Epithelial cell of proximal tubule (primary cell): ENCODE results near the gene WDFY1. TPM values are rescaled to one million over a fixed set of nuclear protein-coding genes. Genes with fewer than 3 reads are reported as not detected.

Experiments
- DNase-seq: peaks from one replicate; pipeline ENCODE4 v3.0.0-alpha.2; 2011; ENCODE audit warnings: low read depth
- H3K4me3 ChIP-seq: 2 replicates; pipeline ENCODE4 v1.5.1; 2011; ENCODE audit warnings: low read depth, mild to moderate bottlenecking, low read length
- total RNA-seq: library from RNA; depleted of rRNA; stranded (reverse); fragments of >200 nt; gene quantifications from 2 replicates; pipeline ENCODE4 v1.2.3, GENCODE V29; 2015
- TF ChIP-seq, protein P1 (sequence below): conservative IDR thresholded peaks from 2 replicates; pipeline ENCODE4 v1.5.1; 2012; ENCODE audit warnings: low read depth, mild to moderate bottlenecking, low read length

The WDFY1 gene
- total RNA-seq, 1 donor from 2014 or later: 27.5 TPM

DNA sequence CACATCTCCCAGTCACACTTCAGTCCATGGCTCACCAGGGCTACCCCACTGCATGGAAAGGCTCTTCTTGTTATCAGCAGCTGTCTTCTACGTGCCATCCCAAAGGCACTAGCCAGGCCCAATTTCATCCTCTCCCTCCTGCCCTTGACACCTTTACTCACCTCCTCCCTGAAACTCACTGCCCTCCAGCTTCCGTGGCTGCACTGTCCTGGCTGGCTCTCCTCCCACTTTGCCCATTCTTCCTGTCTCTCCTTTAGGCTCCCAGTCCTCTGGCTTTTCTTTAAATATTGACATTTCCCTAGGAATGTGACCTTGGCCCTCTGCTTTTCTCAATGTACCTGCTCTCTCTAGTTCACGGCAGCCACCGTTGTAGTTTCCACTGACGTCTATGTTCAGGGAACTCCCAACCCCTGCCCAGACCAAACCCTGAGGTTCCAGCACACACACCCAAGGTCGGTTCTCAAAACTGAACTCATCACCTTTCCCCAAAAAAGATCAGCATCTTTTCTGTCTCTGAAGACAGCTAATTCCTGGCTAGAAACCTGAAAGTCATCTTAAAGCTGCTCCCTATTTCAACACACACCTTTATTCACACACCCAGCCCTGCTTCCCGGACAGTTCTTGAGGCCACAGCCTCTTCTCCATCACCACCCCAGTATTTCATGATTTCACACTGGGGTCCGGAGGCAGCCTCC is 36.7 kb downstream of the WDFY1 start:
- H3K4me3 ChIP-seq: no peak overlapping the region
- TF ChIP-seq, protein P1, sequence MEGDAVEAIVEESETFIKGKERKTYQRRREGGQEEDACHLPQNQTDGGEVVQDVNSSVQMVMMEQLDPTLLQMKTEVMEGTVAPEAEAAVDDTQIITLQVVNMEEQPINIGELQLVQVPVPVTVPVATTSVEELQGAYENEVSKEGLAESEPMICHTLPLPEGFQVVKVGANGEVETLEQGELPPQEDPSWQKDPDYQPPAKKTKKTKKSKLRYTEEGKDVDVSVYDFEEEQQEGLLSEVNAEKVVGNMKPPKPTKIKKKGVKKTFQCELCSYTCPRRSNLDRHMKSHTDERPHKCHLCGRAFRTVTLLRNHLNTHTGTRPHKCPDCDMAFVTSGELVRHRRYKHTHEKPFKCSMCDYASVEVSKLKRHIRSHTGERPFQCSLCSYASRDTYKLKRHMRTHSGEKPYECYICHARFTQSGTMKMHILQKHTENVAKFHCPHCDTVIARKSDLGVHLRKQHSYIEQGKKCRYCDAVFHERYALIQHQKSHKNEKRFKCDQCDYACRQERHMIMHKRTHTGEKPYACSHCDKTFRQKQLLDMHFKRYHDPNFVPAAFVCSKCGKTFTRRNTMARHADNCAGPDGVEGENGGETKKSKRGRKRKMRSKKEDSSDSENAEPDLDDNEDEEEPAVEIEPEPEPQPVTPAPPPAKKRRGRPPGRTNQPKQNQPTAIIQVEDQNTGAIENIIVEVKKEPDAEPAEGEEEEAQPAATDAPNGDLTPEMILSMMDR: no peak
- no peak for DNase-seq

DNA sequence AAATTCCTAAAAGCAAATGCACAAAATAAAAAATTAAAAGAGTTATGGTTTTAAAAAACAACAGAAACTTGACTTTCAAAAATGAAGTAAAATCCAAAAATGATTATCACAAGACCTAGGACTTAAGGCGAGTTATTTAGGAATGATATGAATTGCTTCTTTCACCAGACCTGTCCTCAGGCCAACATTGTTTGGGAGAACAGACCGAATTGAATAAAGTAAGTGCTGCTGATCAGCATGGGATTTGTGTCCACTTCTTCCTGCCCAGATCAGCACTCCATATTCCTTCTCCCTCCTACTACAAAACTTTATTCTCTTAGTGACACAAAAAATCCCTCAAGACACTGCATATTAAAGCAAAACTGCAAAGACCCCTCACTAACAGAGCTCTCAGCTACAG is 39.1 kb downstream of the WDFY1 start:
- no peak for DNase-seq
- TF ChIP-seq, protein P1: no peak
- H3K4me3 ChIP-seq: no peak overlapping the region

DNA sequence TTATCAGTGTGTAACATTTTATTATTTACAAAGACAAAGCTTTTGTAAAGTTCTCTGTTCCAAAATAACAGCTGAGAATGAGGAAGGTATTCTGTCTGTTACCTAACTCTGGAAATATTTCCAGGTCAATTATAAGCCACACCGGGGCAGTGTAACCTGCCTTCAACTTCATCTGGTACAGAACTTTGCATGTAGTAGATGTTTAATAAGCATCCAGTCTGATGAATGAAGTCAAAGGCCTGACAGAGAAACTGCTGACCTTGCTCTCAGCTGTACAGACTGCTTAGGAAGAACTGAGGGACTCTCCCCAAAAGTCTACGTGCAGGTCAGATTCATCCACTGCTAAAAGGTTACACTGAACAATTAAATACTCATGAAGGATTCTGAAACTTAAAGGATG is 43.3 kb downstream of the WDFY1 start:
- no peak overlapping the region for H3K4me3 ChIP-seq
- TF ChIP-seq, protein P1: peak; percentile 53
- no peak for DNase-seq

DNA sequence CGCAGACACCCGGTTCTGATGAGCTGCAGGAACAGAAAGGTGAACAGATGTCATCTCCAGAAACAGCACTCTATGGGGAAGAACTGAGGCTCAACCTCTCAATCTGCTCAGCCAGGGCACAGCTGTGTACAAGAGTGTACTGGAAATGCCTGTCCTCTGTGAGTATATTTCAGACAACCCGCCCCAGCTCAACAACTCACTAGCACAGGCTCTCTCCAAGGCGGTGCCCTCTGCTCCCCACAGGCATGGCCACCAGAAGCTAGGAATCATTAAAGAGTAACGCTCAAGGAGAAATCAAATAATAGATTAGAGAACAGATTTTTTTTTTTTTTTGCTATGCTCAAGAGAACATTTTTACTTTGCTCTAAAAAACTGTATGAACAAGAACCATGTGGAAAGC is 43.8 kb downstream of the WDFY1 start:
- H3K4me3 ChIP-seq: no peak overlapping the region
- TF ChIP-seq, protein P1: no peak
- DNase-seq: no peak

GRCh38 chr2:223900531-223900930 is 44.6 kb downstream of the WDFY1 start:
- TF ChIP-seq, protein P1: no peak
- no peak overlapping the region for H3K4me3 ChIP-seq
- DNase-seq: no peak

DNA sequence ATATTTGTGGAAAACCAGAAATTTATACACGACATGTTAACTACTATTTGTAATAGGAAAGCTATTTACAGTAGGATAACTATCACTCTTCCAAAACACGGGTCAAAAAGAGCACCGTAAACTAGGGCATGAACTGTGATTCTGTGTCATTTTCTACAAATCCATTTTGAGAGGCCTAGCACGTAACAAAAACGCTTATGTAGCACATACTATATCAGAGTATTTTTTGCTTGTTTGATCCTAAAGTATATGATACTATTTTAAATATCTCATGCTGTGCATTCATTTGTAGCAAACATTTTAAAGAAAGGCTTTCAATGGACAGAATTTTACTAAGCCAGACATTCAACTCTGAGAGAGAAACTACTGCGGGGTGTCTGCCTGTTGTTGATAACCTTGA is 45.1 kb downstream of the WDFY1 start:
- H3K4me3 ChIP-seq: no peak overlapping the region
- no peak for DNase-seq
- TF ChIP-seq, protein P1: no peak

DNA sequence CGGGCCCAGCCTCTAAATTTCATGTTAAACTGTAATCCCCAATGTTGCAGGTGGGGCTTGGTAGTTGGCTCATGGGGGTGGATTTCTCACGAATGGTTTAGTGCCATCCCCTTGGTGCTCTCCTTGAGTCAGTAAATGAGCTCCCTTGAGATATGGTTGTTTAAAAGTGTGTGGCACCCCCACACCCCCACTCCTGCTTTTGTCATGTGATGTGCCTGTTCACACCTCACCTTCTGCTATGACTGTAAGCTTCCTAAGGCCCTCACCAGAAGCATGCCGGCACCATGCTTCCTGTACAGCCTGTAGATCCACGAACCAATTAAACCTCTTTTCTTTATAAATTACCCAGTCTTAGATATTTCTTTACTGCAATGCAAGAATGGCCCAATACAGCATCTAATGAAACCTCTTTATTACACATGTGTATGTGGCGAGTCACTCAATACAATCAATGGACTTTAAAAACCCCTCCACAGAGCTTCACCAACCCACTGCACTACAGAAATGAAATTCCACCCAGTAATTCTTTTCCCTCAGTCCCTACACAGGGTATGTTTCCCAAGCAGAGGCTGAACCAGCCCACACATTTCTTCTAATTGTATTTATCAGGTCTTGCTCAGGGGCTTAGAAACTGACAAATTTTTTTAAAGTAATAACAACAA is 47.3 kb downstream of the WDFY1 start:
- H3K4me3 ChIP-seq: no peak overlapping the region
- DNase-seq: no peak
- TF ChIP-seq, protein P1: no peak
